Bronchial epithelial cell (primary cell): ENCODE results near the gene STAG1. TPM values are rescaled to one million over a fixed set of nuclear protein-coding genes. Genes with fewer than 3 reads are reported as not detected.

Source experiments
- DNase-seq: peaks from one replicate; pipeline ENCODE4 v3.0.0-alpha.2; 2010; ENCODE audit warnings: low read depth
- FAIRE-seq: peaks from 2 replicates; lab custom pipeline; 2011; peaks lifted over from hg19 to GRCh38; lab: Jason Lieb, UNC
- H3K27me3 ChIP-seq: 2 replicates; pipeline ENCODE4 v1.5.1; 2011; ENCODE audit warnings: low read length; ENCODE audit not compliant: control insufficient read depth, insufficient read depth
- H3K36me3 ChIP-seq: 2 replicates; pipeline ENCODE4 v1.5.1; 2011; ENCODE audit warnings: low read length; ENCODE audit not compliant: control insufficient read depth, insufficient read depth
- H3K4me3 ChIP-seq: 2 replicates; pipeline ENCODE4 v1.5.1; 2011; ENCODE audit warnings: mild to moderate bottlenecking, low read depth, low read length, control low read depth
- total RNA-seq: library from RNA; depleted of rRNA; stranded (reverse); fragments of >200 nt; gene quantifications from 2 replicates; pipeline ENCODE4 v1.2.1, GENCODE V29; 2014
- TF ChIP-seq, protein P1 (sequence below): IDR thresholded peaks from 2 replicates; pipeline ENCODE4 v1.5.1; 2011; ENCODE audit warnings: mild to moderate bottlenecking, moderate library complexity, low read length, control low read depth, inconsistent platforms; ENCODE audit not compliant: insufficient read depth, severe bottlenecking

The STAG1 gene
- total RNA-seq, 1 donor from 2014 or later, result 26.3 TPM

DNA sequence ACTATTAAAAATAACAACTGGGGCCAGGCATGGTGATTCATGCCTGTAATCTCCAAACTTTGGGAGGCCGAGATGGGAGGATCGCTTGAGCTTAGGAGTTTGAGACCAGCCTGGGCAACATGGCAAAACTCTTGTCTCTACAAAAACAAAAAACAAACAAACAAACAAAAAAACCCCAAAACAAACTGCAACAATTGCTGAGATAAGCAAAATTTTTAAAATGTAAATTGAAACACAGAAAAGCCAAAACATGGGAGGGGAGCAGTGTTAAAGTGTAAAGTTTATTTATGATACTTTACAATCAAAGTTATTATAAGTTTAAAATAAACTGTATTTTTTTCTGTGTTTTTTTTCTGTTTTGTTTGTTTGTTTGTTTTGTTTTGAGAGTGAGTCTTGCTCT, 294.4 kb downstream of the STAG1 start:
- no peak for FAIRE-seq
- Histone ChIP-seq H3K4me3 (no peak overlapping the region), H3K27me3 (no peaks in the 10 kb centered on the region), H3K36me3 (no peaks in the 10 kb centered on the region)
- no peak for DNase-seq
- TF ChIP-seq, protein P1, sequence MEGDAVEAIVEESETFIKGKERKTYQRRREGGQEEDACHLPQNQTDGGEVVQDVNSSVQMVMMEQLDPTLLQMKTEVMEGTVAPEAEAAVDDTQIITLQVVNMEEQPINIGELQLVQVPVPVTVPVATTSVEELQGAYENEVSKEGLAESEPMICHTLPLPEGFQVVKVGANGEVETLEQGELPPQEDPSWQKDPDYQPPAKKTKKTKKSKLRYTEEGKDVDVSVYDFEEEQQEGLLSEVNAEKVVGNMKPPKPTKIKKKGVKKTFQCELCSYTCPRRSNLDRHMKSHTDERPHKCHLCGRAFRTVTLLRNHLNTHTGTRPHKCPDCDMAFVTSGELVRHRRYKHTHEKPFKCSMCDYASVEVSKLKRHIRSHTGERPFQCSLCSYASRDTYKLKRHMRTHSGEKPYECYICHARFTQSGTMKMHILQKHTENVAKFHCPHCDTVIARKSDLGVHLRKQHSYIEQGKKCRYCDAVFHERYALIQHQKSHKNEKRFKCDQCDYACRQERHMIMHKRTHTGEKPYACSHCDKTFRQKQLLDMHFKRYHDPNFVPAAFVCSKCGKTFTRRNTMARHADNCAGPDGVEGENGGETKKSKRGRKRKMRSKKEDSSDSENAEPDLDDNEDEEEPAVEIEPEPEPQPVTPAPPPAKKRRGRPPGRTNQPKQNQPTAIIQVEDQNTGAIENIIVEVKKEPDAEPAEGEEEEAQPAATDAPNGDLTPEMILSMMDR, result no peak

DNA sequence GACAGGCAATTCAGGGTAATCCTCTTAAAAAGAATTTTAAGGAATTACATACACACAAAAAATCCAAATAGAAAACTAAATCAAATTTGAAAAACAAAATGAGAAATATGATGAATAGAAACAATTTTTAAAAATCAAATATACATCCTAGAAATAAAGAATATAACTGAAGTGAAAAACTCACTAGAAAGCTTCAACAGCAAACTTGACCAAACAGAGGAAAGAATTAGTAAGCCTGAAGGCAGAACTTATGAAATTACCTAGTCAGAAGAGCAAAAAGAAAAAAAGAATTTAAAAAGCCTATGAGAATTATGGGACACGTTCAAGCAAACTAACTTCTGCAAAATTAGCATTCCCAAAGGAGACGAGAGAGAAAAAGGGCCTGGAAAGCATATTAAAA, 296.0 kb downstream of the STAG1 start:
- DNase-seq (no peak), FAIRE-seq (no peak)
- no peak overlapping the region for H3K4me3 ChIP-seq
- no peaks in the 10 kb centered on the region for H3K27me3 ChIP-seq
- H3K36me3 ChIP-seq, result no peaks in the 10 kb centered on the region
- TF ChIP-seq, protein P1, result no peak

DNA sequence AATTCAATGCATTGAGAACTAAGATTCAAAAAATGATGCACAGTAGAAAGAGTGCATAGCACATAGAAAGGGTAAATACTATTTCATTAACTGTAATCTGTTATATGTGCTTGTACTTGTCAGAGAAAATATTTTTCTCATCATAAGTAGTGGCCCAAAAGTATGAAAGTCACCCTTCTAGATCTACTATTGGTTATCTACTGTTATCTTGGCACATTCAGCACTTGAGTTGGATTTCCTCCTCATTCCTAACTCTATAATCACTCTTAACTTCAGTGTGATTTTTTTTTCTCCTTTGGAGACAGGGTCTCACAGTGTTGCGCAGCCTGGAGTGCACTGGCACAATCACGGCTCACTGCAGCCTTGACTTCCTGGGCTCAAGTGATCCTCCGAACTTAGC, 307.6 kb downstream of the STAG1 start:
- TF ChIP-seq, protein P1, result no peak
- Histone ChIP-seq H3K27me3 (no peaks in the 10 kb centered on the region), H3K36me3 (no peaks in the 10 kb centered on the region), H3K4me3 (no peak overlapping the region)
- no peak for DNase-seq
- no peak for FAIRE-seq

DNA sequence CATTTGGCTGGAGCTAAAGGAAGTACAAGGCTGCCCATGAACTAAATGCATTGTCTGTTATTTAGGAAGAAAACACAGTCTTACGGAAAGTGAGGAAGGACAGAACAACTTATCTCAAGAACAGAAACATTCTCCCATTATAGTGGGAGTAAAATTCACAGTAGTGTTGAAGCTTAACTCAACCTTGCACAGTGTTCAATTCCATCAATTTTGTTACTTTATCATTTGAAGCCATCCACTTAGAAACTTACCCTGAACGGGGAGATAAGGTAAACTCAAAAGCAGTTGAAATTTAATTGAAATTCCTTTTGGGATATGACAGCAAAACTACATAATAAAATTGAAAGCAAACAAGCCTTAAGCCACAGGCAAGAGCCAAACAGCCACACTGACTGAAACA, 315.1 kb downstream of the STAG1 start:
- H3K4me3 ChIP-seq, result no peak overlapping the region
- H3K27me3 ChIP-seq, result no peaks in the 10 kb centered on the region
- DNase-seq (no peak), FAIRE-seq (no peak)
- H3K36me3 ChIP-seq, result no peaks in the 10 kb centered on the region
- TF ChIP-seq, protein P1, result no peak

DNA sequence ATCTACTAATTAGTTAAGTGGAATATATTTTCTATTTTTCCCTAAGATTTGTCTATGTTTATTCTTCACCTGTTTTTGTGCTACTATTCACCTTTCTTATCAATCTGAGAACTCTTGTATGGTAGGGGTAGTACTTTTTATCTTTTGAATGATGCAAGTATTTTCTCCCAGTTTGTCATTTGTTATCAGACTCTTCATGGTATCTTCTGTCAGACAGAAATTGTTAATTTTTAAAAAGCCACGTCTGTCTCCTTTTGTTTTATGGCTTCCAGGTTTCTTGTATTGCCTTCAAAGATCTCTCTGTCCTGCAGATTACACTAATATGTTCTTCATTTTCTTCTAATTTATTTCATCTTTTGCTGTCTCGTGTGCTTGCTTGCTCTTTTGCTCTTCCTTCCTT, 317.7 kb downstream of the STAG1 start:
- H3K36me3 ChIP-seq, result no peaks in the 10 kb centered on the region
- H3K4me3 ChIP-seq, result no peak overlapping the region
- FAIRE-seq (no peak), DNase-seq (no peak)
- TF ChIP-seq, protein P1, result no peak
- no peaks in the 10 kb centered on the region for H3K27me3 ChIP-seq

DNA sequence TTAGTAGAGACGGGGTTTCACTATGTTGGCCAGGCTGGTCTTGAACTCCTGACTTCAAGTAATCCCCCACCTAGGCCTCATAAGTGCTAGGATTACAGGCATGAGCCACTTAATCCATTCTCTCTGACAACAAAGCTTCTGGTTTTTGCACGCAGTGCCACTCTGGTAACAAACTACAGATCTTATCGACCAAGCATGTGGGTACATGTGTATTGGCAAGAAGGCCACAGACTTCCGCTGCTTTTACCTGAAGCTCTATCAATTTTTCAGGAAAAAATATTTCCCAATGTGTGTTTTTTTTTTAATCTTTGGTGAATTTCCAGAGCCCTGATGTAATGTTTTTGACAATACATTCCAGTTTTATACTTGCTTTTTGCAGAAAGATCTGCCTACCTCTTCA, 319.5 kb downstream of the STAG1 start:
- H3K4me3 ChIP-seq, result no peak overlapping the region
- TF ChIP-seq, protein P1, result no peak
- H3K36me3 ChIP-seq, result no peaks in the 10 kb centered on the region
- no peak for DNase-seq
- FAIRE-seq, result no peak
- no peaks in the 10 kb centered on the region for H3K27me3 ChIP-seq
